Mucosa of gallbladder (tissue), 1 donor: ENCODE measurements around the gene MCHR2. TPM values are rescaled to one million over a fixed set of nuclear protein-coding genes. Genes with fewer than 3 reads are reported as not detected.
"Not testable (repeated sequence)": the region's sequence is repeated elsewhere in the genome, so short reads cannot be mapped to it uniquely, and the experiment has no call there.

Source experiments
- DNase-seq: peaks from one replicate; pipeline ENCODE4 v3.0.0-alpha.2; 2020; ENCODE audit warnings: low spot score
- total RNA-seq: library from RNA; stranded (reverse); gene quantifications from one replicate; pipeline ENCODE4 v1.2.1, GENCODE V29; 2021
- donor health status: DM: no; HTN: no; CAD: no.

MCHR2 gene, protein sequence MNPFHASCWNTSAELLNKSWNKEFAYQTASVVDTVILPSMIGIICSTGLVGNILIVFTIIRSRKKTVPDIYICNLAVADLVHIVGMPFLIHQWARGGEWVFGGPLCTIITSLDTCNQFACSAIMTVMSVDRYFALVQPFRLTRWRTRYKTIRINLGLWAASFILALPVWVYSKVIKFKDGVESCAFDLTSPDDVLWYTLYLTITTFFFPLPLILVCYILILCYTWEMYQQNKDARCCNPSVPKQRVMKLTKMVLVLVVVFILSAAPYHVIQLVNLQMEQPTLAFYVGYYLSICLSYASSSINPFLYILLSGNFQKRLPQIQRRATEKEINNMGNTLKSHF
- not detected for total RNA-seq

GRCh38 chr6:99993533-99994251, at the start of gene MCHR2:
Gene MCHR2 (minus strand): TSS chr6:99994223. CDS start chr6:99956147, 38,076 bp downstream.
- no peak for DNase-seq

DNA sequence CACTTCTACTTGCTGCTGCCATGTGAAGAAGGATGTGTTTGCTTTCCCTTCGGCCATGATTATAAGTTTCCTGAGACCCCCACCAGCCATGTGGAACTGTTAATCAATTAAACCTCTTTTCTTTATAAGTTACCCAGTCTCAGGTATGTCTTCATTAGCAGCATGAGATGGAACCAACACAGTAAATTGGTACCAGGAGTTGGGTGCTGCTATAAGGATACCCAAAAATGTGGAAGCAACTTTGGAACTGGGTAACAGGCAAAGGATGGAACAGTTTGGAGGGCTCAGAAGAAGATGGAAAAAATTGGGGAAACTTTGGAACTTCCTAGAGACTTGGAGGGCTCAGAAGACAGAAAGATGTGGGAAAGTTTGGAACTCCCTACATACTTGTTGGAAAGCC, 44.5 kb upstream of the MCHR2 start:
- not testable (repeated sequence) for DNase-seq

GRCh38 chr6:100035873-100036653, 42.0 kb upstream of the MCHR2 start:
- DNase-seq = no peak

DNA sequence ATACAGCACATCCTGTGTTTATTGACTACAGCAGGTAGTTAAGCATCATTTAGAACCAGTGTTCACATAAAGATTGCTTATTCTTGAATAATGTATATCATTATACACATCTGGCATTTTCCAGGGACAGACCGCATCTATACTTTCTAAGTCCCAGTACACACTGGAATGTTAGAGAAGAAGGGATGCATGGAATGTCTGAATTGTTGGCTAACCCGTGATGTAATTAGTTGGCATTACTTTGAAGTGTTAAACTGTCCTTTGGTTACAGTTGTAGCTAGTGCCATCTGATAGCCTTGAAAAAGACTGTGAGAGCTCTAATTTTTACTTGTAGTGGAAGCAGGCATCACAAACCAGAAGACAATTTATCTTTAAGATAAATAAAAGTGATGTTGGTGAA, 29.8 kb upstream of the MCHR2 start:
- DNase-seq = no peak

- no peak for DNase-seq
Observed at GRCh38 chr6:100022847-100023246, 28.8 kb upstream of the MCHR2 start.

DNA sequence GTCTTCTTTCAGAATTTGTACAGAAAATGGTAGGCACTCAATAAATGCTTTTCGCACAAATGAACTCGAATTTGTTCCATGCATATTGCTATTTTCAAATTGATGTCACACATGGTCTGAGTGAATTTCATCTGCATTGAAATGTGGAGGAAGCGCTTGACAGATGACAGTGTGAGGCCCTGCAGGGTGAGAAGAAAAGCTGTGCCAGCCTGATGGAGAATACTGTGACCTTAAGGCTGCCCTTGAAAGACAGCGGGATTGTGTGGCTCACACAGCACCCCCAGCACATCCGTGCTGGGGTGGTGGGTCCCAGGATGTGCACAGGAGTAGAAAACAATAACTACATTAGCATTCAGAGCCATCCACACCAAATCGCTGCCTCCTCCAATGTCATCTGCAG, 14.8 kb upstream of the MCHR2 start:
- DNase-seq = no peak

DNA sequence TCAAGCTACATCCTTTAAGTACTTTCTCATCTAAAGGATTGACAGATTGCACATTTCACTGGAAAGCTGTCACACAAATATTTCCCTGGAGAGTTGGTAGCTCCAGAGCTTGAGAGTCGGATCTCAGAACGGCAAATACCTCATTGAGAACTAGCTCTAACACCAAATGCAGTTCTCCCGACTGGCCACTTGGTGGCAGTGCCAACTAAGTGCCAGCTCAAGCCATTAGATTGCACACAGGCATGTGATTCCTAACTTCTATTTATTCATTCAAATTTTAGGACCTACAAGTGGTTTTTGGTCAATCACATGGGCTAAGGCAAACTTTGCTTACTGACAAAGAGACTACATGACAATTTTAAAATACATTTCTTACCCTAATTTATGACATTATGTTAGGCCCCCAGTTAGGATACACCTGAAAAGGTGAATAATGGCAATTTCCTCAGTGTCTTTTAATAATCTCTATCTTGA, 7.9 kb upstream of the MCHR2 start:
- DNase-seq = peak; percentile 16

DNA sequence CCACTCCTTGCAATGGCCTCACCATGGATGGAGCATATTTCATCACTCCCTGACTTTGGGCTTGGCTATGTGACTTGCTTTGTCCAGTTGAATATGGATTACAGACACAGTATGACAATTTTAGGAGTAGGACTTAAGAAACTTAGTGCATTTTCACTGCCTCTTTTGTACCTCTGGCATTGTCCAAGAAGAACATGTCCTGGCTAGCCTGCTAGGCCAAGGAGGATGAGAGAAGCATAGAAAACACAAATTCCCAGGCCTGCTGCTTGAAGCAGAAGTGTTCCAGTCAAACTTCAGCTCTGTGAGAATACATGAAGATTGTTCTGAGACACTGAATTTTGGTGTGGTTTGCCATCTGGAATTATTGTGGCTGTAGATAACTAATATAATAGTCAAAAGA, 3.1 kb upstream of the MCHR2 start:
- no peak for DNase-seq

DNA sequence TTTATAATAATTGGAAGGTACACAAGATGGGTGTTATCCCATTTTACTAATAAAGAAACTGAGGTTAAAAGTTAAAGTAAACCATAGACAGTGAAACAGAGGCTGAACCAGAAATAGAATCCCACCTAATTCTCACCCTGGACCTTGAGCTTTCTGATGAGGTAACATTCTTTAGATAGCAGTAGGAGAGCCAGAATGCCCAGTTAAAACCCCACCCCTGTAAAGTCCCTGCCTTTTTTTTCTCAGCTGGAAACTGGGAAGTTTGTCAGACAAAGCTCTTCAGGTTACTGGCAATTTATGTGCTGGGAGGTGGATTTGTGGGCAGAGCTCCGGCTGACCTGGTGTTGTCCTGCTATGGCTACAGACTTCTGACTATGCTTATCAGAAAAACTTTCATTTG, 1.9 kb upstream of the MCHR2 start:
- DNase-seq = no peak

- no peak for DNase-seq
Observed at GRCh38 chr6:99993146-99993532, 884 bp downstream of the MCHR2 start.

DNA sequence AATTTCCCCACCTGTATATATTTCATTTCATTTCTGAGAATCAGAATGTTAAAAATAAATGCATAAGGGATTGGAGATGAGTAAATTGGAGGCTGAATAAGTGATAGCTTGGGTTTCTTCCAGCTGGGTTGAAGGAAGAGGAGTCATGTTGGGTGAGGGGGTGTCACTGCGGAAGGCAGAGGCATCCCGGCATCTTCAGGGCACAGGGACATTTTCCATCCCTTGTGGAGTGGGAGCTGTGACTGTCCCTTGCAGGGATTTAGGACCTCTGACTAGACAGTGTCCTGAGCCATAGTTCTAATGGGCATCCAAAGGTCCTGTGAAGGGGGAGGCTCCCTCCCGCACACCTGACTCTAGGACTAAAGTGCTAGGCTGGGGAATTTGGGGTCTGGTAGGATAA, 2.1 kb downstream of the MCHR2 start:
- no peak for DNase-seq

DNA sequence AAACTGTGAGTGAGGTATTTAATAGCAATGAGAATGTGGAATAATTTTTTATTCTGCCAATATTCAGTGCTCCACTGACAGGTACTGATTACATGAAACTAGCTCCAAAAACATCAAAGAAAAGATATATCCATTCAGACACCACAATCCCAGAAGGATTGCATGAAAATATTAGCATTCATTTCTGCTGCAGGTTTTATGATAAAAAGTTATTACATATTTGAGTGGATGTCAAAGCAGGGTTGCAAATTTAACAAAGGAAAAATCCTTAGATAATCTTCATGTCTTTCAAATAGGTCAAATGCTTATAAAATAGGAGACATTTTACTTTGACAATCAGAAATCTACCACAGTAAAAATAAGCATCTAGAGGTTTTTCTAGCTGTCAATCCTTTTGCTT, 13.3 kb downstream of the MCHR2 start:
- no peak for DNase-seq

- no peak for DNase-seq
Observed at GRCh38 chr6:99979953-99980352, 14.1 kb downstream of the MCHR2 start.

- DNase-seq = no peak
Observed at GRCh38 chr6:99967052-99967451, 27.0 kb downstream of the MCHR2 start.

- no peak for DNase-seq
Observed at GRCh38 chr6:99960027-99960426, 34.0 kb downstream of the MCHR2 start.

DNA sequence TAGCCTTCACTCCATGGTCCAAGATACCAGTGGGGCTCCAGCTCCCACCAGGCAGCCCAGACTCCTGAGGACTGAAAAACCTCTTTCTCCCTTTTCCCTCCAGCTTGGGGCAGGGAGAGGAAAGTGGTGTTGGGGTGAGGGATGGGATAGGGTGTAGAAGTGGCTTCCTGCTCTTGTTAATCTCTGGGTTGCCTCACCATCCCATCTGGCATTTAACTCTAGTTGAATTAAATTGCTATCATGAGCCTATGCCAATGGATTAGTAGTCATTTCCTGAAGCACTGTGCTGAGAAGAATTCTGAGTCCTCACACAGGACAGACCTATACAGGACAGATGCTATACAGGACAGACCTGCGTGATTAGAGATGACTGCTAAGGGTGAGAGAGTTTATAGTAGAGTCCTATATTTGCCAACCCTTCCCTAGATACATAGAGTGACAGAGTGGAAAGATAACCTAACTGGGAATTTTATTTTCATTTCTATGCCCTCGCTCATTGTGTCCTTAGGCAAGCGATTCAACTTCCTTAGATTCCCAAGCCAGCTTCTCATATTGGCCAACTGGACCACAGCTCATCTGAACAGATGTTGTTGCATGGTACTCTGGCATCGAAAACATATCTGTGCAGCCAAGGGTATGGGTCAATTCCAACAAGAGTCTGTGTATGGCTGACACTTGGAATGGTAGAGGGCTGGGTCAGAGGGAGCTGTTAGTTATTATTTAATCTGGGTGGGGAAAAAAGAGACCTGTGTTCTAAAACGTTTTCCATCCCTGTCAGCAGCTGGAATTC, 42.8 kb downstream of the MCHR2 start:
- no peak for DNase-seq

- no peak for DNase-seq
Observed at GRCh38 chr6:99946005-99946404, 48.0 kb downstream of the MCHR2 start.

- DNase-seq = no peak
Observed at GRCh38 chr6:99943846-99944245, 50.2 kb downstream of the MCHR2 start.

GRCh38 chr6:99940582-99940981, 53.4 kb downstream of the MCHR2 start:
- no peak for DNase-seq

GRCh38 chr6:99933129-99933528, 60.9 kb downstream of the MCHR2 start:
- no peak for DNase-seq

DNA sequence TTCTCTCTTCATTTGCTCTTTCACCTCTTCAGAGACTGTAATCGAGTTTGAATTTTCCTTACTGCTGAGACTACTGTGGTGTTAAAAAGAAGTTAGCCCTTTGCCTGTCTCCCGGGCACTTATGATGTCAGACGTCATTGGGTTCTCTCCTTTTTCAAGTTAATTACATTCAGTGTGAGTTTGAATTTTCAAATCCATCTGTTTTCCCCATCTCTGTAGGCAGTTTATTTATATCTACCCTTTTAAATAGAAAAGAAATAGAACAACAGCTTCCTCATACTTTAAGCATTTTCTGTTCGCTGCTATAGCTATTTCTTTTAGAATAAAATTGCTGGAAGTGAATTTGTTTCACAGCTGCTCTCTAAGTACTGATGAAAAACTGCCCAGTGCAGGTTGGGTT, 81.4 kb downstream of the MCHR2 start:
- DNase-seq = no peak
